Astrocyte (in vitro differentiated cells and primary cell): ENCODE data around the gene CFAP97.

Experiments used
- CTCF ChIP-seq: IDR thresholded peaks from 2 replicates; pipeline ENCODE4 v1.5.1; 2011; ENCODE audit warnings: low read depth, mild to moderate bottlenecking, inconsistent platforms, low read length, moderate library complexity; ENCODE audit not compliant: insufficient read depth
- EZH2 ChIP-seq: IDR thresholded peaks from 2 replicates; pipeline ENCODE4 v1.6.1; 2012; ENCODE audit warnings: mild to moderate bottlenecking, low read length, inconsistent platforms; ENCODE audit not compliant: insufficient read depth

GRCh38 chr4:185215261-185215660, 11.5 kb upstream of the CFAP97 start:
- TF ChIP-seq CTCF (no peak), EZH2 (no peak)
